ENCODE results near the gene AMH.

AMH gene

DNA sequence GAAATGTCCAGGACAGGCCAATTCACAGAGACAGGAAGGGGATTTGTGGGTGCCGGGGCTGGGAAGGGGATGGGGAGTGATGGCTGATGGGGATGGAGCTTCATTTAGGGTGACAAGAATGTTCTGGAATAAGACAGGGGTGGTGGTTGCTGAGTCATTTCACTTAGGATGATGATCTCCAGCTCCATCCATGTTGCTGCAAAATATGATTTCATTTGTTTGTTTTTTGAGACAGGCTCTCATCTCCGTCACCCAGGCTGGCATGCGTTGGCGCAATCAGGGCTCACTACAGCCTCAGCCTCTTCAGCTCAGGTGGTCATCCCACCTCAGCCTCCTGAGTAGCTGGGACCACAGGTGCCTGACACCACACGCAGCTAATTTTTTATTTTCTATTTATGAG, 10.2 kb downstream of the AMH start:
- CTCF ChIA-PET = interaction anchor here (1.1 to 4.8 kb wide), 6 partner anchors 8 to 104 kb away, joined by 3 to 24 read pairs (median 5); partner anchors contain the start of gene PLEKHJ1
- POLR2A ChIA-PET = no interaction called here
- TF ChIP-seq, protein P1, sequence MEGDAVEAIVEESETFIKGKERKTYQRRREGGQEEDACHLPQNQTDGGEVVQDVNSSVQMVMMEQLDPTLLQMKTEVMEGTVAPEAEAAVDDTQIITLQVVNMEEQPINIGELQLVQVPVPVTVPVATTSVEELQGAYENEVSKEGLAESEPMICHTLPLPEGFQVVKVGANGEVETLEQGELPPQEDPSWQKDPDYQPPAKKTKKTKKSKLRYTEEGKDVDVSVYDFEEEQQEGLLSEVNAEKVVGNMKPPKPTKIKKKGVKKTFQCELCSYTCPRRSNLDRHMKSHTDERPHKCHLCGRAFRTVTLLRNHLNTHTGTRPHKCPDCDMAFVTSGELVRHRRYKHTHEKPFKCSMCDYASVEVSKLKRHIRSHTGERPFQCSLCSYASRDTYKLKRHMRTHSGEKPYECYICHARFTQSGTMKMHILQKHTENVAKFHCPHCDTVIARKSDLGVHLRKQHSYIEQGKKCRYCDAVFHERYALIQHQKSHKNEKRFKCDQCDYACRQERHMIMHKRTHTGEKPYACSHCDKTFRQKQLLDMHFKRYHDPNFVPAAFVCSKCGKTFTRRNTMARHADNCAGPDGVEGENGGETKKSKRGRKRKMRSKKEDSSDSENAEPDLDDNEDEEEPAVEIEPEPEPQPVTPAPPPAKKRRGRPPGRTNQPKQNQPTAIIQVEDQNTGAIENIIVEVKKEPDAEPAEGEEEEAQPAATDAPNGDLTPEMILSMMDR (IDR thresholded peaks at IDR 0.05; ENCODE audit: insufficient read depth, low read length, missing control alignments) = no peak
- DNase-seq (ENCODE audit: low read depth, low spot score) = no peak
- no peak overlapping the region for H3K4me3 ChIP-seq (ENCODE audit: low read depth, low read length)

DNA sequence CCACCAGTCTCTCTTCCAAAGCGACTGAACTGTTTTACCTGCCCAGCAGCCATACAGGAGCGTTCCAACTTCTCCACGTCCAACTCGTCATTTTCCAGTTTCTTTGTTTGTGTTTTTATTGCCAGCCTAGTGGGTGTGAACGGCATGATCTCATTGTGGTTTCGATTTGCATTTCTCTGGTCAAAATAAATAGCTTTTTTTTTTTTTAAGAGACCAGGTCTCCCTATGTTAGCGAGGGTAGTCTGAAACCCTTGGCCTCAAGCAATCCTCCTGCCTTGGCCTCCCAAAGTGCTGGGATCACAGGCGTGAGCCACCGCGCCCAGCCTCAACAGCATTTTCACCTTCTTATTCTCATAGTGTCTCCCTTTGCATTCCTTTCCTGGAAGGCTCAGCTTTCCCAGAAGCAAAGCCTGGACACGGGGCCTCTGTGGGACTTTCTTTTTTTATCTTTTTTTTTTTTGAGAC, 11.2 kb downstream of the AMH start:
- TF ChIP-seq, protein P1 (IDR thresholded peaks at IDR 0.05; ENCODE audit: insufficient read depth, low read length, missing control alignments) = no peak
- no peak for DNase-seq (ENCODE audit: low read depth, low spot score)
- H3K4me3 ChIP-seq (ENCODE audit: low read depth, low read length) = no peak overlapping the region
- ChIA-PET POLR2A (no interaction called here), CTCF (interaction anchor here (1.0 to 4.8 kb wide), 8 partner anchors 9 to 104 kb away, joined by 3 to 24 read pairs (median 4); partner anchors contain the start of gene PLEKHJ1)

DNA sequence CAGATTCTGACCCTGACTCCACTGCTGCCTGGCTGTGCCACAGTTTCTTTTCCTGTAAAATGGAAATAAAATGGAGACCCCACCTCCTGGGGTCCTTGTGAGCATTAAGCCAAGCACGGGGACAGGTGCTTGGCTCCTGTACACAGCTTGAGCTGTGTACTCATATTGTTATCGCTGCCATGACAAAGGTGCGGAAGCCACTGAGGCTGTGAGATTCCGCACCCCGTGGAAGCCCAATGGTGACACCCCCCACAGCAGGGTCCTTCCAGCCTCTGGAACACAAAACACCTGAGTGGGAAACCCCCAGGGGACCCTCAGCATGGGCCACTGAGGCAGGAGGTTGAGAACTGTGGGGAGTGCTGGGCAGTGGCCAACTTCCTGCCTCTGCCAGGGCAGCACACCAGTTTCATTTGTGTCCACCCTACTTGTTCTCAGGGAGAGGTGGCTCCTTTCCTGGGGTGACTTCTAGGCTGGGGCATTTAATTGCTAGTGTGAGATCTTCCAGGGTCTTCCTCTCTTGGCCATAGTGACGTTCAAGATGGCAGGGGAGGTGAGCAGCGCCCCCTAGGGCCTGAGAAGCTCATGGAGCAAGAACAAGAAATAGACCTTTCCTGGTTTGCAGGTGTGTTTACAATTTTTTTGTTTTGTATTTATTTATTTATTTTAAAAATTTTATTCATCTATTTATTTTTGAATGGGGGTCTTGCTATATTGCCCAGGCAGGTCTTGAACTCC, 12.5 kb downstream of the AMH start:
- TF ChIP-seq, protein P1 (IDR thresholded peaks at IDR 0.05; ENCODE audit: insufficient read depth, low read length, missing control alignments) = peak; percentile 38
- no peak overlapping the region for H3K4me3 ChIP-seq (ENCODE audit: low read depth, low read length)
- no peak for DNase-seq (ENCODE audit: low read depth, low spot score)
- POLR2A ChIA-PET = no interaction called here
- CTCF ChIA-PET = interaction anchor here (0.6 to 4.8 kb wide), 10 partner anchors 8 to 131 kb away, joined by 3 to 24 read pairs (median 5); partner anchors contain the start of gene PLEKHJ1

DNA sequence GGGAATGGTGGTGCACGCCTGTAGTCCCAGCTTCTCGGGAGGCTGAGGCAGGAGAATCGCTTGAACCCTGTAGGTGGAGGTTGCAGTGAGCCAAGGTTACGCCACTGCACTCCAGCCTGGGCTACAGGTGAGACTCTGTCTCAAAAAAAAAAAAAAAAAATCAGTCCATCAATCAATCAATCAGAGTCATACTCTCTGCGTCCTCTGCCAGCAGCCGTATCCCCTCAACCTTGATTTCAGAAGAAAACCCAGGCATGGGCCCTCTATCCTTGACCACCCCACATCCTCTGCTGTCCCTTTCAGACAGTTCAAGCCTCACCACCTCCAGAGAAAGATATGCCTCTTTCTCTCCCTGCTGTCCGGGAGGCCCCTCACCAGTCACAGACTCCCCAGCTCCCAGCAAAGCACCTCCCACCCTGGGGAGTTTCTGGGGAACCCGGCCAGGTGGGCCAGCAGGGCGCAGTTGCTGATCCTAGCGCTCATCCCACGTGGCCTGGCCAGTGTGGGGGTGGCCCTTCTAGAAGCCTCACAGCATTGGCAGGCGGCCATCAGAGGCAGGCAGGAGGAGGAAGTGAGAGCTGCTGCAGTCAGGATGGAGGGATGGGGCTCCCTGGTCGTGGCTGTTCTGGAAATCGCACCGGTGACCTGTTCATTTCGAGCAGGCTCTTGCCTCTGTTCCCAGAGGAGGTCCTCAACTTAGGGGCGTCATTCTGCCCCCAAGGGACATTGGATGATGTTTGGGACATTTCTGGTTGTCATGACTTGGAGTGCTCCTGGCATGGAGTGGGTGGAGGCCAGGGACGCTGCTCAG, 17.3 kb downstream of the AMH start:
- CTCF ChIA-PET = interaction anchor here (0.9 to 1.4 kb wide), 3 partner anchors 14 to 110 kb away, joined by 3 to 5 read pairs (median 3); no protein-coding TSS in a partner anchor
- DNase-seq (ENCODE audit: low read depth, low spot score) = no peak
- TF ChIP-seq, protein P1 (IDR thresholded peaks at IDR 0.05; ENCODE audit: insufficient read depth, low read length, missing control alignments) = no peak
- POLR2A ChIA-PET = interaction anchor here (0.6 kb wide), 1 partner anchor 118 kb away, joined by 4 read pairs; no protein-coding TSS in a partner anchor
- H3K4me3 ChIP-seq (ENCODE audit: low read depth, low read length) = no peak overlapping the region

DNA sequence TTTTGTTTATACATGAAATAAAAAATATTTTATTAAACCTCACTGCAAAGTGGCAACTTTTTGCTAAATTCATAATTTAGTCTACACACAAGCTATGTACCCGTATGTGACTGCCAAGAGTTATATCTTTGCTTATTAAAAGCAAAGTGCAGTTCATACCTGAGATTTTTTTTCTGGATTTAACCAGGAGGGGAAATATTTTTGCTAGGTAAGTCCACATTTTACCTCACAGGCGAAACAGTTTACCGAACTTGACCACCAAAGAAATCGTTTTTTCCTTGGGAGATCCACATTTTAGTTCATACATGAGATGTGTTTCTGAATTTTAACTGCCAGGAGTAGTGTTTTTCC, 19.3 kb downstream of the AMH start:
- TF ChIP-seq, protein P1 (IDR thresholded peaks at IDR 0.05; ENCODE audit: insufficient read depth, low read length, missing control alignments) = no peak
- ChIA-PET CTCF (interaction anchor here (1.5 kb wide), 1 partner anchor 113 kb away, joined by 4 read pairs; no protein-coding TSS in a partner anchor), POLR2A (interaction anchor here (0.6 kb wide), 1 partner anchor 161 kb away, joined by 3 read pairs; no protein-coding TSS in a partner anchor)
- DNase-seq (ENCODE audit: low read depth, low spot score) = no peak
- H3K4me3 ChIP-seq (ENCODE audit: low read depth, low read length) = peak overlapping the region; percentile 72

DNA sequence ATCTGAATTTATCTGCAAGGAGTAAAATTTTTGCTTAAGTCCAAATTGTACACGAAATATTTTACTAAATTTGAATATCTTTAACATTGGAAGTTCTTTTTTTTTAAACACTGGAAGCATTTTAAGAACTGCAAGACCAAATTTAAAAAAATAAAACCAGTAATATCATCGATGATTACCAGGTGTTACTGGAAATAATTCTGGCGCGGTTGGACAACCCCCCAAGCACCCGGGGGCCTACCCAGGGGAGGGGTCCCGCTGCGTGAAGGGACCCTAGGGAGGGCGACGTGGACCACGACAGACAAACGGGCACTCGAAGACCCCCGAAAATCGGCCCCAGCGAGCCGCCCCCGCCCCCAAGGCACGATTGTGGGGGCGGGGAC, 19.7 kb downstream of the AMH start:
- TF ChIP-seq, protein P1 (IDR thresholded peaks at IDR 0.05; ENCODE audit: insufficient read depth, low read length, missing control alignments) = no peak
- peak overlapping the region; percentile 72 for H3K4me3 ChIP-seq (ENCODE audit: low read depth, low read length)
- DNase-seq (ENCODE audit: low read depth, low spot score) = no peak
- POLR2A ChIA-PET = no interaction called here
- CTCF ChIA-PET = no interaction called here

All from AG04449 (cell line).